LNCAP (cell line): ENCODE data around the gene EIF1B.

Experiments
- TF ChIP-seq, protein P1 (sequence below): fragments of 450-650 bp; IDR thresholded peaks from 2 replicates; pipeline ENCODE4 v1.5.1; 2017; ENCODE audit warnings: mild to moderate bottlenecking

The EIF1B gene

DNA sequence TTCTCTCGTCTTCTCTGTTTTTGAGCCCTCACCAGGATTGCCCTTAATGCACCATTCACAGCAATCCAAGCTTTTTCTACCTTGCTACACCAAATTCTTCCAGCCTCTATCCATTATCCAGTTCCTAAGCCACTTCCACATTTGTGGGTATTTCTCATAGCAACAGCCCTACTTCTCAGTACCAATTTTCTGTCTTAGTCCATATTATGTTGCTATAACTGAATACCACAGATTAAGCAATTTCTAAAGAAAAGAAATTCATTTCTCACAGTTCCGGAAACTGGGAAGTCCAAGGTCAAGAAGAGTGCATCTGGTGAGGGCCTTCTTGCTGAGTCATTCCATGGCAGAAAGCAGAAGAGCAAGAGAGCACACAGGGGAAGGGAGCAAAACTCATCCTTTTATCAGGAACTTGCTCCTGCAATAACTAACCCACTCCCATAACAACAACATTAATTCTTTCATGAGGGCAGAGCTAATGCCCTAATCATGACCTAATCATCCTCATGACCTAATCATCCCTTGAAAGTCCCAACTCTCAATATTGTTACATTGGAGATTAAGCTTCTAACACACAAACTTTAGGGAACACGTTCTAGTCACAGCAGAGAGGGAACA lies 9.7 kb upstream of the EIF1B start:
- TF ChIP-seq, protein P1, sequence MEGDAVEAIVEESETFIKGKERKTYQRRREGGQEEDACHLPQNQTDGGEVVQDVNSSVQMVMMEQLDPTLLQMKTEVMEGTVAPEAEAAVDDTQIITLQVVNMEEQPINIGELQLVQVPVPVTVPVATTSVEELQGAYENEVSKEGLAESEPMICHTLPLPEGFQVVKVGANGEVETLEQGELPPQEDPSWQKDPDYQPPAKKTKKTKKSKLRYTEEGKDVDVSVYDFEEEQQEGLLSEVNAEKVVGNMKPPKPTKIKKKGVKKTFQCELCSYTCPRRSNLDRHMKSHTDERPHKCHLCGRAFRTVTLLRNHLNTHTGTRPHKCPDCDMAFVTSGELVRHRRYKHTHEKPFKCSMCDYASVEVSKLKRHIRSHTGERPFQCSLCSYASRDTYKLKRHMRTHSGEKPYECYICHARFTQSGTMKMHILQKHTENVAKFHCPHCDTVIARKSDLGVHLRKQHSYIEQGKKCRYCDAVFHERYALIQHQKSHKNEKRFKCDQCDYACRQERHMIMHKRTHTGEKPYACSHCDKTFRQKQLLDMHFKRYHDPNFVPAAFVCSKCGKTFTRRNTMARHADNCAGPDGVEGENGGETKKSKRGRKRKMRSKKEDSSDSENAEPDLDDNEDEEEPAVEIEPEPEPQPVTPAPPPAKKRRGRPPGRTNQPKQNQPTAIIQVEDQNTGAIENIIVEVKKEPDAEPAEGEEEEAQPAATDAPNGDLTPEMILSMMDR, result no peak

DNA sequence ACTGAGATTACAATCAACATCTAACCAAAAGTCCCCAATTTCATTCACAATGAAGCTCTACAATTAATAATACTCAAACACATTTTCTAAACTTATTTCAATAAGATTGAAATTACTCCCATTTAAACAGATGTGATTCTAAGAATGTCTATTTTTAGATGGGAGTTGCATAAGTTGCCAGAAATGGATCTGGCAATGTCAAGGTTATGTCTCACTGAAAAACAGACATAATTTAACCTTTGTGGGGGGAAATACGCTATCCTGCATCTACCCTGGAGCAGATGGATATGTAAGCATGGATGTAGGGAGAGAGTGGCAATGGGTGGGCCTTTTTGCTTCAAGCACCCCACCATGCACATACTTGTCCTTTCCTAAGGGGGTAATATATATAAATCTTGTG lies 6.7 kb upstream of the EIF1B start:
- TF ChIP-seq, protein P1, result no peak

DNA sequence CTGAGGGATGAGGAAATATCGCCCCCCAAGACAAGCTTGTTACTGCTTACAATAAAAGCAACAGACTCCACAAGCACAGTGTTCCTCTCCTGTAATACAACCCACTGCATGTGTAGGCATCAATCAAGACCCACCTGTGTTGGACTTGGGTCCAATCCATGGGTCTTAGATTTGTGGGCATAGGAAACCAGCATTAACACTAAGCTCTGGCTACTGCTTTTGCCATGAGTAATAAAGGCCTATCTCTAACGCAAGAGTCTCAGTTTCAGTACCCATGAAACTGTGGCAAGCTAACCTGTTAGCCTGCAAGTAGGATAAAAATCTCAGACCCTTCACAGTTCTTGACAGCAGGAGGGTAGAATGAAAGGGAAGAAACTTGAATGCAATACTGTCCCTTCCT lies 5.2 kb upstream of the EIF1B start:
- TF ChIP-seq, protein P1, result no peak

DNA sequence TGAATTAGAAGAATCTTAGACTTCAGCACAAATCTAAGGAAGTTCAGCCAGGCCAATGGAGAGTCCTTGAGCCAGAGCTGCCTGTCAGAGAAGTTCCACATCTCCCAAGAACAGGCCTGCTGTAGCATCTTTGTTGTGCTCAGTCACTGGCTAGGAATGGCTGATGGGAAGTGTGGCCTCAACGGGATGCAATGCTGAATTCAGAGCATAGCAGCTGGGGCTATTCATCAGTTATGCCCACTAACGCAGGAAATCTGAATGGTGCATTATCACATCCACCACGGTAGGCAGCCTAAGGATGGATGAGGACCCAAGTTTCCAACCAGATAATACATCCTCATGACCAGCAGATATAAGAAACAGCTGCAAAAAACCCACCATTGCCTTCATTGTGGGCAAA lies 3.2 kb upstream of the EIF1B start:
- TF ChIP-seq, protein P1, result no peak

DNA sequence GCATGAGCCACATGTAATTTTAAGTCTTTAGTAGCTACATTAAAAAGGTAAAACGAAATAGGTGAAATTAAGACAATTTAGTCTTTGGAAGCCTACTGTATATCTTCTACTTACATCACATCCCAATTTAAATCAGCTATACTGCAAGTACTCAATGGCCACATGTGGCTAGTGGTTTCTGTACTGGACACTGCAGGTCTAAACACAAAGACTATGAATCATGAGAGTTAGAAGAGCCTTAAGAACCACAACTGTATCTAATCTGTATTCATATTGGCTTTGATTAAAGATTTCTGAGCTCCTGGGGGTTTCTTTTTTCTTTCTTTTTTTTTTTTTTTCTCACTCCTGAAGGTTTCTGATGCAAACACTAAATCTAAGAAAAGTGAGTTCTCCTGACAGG lies 2.3 kb upstream of the EIF1B start:
- TF ChIP-seq, protein P1, result no peak

DNA sequence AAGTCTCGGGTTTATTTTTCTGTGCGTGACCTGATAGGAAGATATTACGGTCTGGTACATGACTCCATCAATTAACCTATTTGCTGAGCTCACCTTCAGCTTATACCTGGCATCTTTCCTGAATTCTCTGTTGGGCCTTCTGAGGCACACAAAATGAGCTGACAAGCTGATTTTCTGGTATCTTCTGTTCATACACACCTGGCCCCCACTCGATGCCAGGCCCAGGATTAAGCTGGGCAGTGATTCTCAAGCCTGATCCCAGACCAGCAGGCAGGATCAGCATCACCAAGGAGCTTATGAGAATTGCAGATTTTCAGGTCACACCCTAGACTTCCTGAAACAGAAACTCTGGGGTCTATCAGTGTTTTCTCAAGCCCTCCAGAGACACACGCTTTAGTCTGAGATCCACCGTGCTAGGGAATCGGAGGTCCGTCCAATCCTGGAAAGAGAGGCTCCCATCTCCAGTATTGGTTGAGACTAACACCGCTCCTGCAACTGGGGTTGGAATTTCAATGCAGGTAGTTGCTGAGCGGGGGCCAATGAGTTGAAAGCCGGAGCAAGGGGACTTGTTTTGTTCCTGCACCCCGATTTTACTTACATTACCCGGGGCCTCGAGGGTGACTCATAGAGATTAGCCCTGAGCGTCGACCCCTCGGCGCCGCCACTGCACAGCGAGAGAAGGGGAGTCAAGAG lies 636 bp upstream of the EIF1B start:
- TF ChIP-seq, protein P1, result no peak

DNA sequence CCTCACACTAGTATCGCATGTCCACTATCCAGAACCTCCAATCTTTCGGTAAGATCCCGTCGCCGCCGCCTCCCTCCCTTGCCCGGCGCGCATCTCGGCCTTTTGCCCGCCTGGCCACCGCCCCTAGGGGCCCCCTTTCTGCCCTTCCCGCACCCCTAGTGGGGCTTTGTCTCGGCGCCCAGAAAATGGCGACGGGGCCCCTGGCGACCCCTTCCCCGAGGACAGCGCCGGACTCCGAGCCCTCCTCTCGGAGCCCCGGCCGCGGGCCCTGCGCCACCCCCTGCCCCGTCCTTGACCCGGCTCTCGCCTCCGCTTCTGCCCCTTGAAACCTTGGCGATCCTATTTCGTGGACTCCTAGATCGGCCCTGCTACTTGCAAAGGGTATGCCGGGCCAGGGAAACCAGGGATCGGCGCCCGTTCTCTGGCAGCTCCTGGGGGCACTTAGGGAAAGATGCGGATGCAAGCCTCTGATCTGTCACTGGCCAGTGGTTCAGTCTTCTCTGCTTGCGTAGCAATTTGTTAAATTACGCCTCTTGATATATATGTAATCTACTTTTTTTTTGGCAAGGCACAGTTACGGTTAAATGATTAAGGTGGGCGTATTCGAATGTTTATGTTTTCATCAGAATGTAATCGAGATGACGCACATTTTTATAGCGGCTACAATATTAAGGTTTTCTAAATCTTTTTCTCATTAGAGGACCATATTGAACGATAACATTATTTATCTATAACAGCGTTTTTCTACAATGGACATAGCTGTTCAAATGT lies 603 bp downstream of the EIF1B start:
- TF ChIP-seq, protein P1, result no peak
